HepG2 (cell line): Measurements from ENCODE around the gene CASP6. TPM values are rescaled to one million over a fixed set of nuclear protein-coding genes. Genes with fewer than 3 reads are reported as not detected.
A peak's percentile ranks its signal among the peaks of the same experiment; 100 is the strongest.

ENCODE experiments used
- FOXK1 ChIP-seq: sonication (generic); formaldehyde crosslinking; IDR thresholded peaks from 2 replicates; pipeline ENCODE4 v1.4.0; 2020; ENCODE audit warnings: low read depth, missing genetic modification reagents, borderline replicate concordance
- HNRNPH1 ChIP-seq: fragments of 200-400 bp; formaldehyde crosslinking; optimal IDR thresholded peaks from 2 replicates; pipeline ENCODE3; 2017; ENCODE audit warnings: mild to moderate bottlenecking, low read depth, low read length
- MAFG ChIP-seq: sonication (generic); formaldehyde crosslinking; IDR thresholded peaks from 2 replicates; pipeline ENCODE4 v1.5.1; 2020; ENCODE audit warnings: mild to moderate bottlenecking, missing genetic modification reagents
- PBX3 ChIP-seq: sonication (generic); formaldehyde crosslinking; IDR thresholded peaks from 2 replicates; pipeline ENCODE4 v1.8.1; 2023; ENCODE audit warnings: missing genetic modification reagents, inconsistent platforms, borderline replicate concordance
- RARA ChIP-seq: IDR thresholded peaks from 2 replicates; pipeline ENCODE4 v1.6.1; 2016; ENCODE audit warnings: missing genetic modification reagents, missing compliant biosample characterization
- REST ChIP-seq, 2 experiments: IDR thresholded peaks; 2 replicates each; pipeline ENCODE4 v1.6.1; 2011 to 2012; ENCODE audit warnings: low read length in 2 of 2, borderline replicate concordance in 1 of 2, low read depth in 1 of 2, mild to moderate bottlenecking in 1 of 2, moderate library complexity in 1 of 2
- TBX3 ChIP-seq: fragments of 450-650 bp; IDR thresholded peaks from 2 replicates; pipeline ENCODE4 v1.6.1; 2017; ENCODE audit warnings: antibody characterized with exemption, mild to moderate bottlenecking, inconsistent platforms, borderline replicate concordance
- XBP1 ChIP-seq: sonication (generic); formaldehyde crosslinking; IDR thresholded peaks from 2 replicates; pipeline ENCODE4 v1.5.0; 2020; ENCODE audit warnings: missing genetic modification reagents
- ZHX1 ChIP-seq: sonication (generic); formaldehyde crosslinking; IDR thresholded peaks from 2 replicates; pipeline ENCODE4 v1.8.1; 2022; ENCODE audit warnings: low read depth, mild to moderate bottlenecking, missing genetic modification reagents
- ZNF160 ChIP-seq: sonication (generic); formaldehyde crosslinking; IDR thresholded peaks from 2 replicates; pipeline ENCODE4 v1.8.0; 2022; ENCODE audit warnings: mild to moderate bottlenecking, inconsistent platforms, missing genetic modification reagents
- ZNF619 ChIP-seq: sonication (generic); formaldehyde crosslinking; IDR thresholded peaks from 2 replicates; pipeline ENCODE4 v1.4.0; 2020; ENCODE audit warnings: mild to moderate bottlenecking, missing genetic modification reagents
- ZNF720 ChIP-seq: sonication (generic); formaldehyde crosslinking; IDR thresholded peaks from 2 replicates; pipeline ENCODE4 v1.4.0; 2020; ENCODE audit warnings: missing genetic modification reagents
- polyA plus RNA-seq, 8 experiments: library from polyadenylated mRNA; depleted of rRNA in 3 of 8; stranded (reverse) in 7 of 8; unstranded in 1 of 8; fragments of >200 nt; fragmentation: Illumina TruSeq in 4 of 8; extraction: Trizol in 4 of 8; gene quantifications; 2 replicates each; pipeline versions ENCODE4 v1.2.1 to v1.2.3, GENCODE V29; 2011 to 2016; ENCODE audit warnings: low read depth in 4 of 8, missing spikeins in 1 of 8, mixed read lengths in 1 of 8; ENCODE audit not compliant: insufficient read depth in 1 of 8
- total RNA-seq, 5 experiments: library from RNA; depleted of rRNA; stranded (reverse); fragments of >200 nt; fragmentation: Illumina TruSeq; extraction: Trizol; gene quantifications; 2 replicates each; pipeline ENCODE4 v1.2.3, GENCODE V29; 2016; ENCODE audit warnings: low read depth in 1 of 5
- TF ChIP-seq, protein P1 (sequence below): IDR thresholded peaks from 2 replicates; pipeline ENCODE4 v1.4.0; 2020; ENCODE audit warnings: mild to moderate bottlenecking, missing genetic modification reagents
- TF ChIP-seq, protein P2 (sequence below): IDR thresholded peaks from 2 replicates; pipeline ENCODE4 v1.6.1; 2018; ENCODE audit warnings: missing genetic modification reagents, mild to moderate bottlenecking, missing compliant biosample characterization

The CASP6 gene
- total and polyA plus RNA-seq, 2 of the 13 experiments (the other 11 are each of a cell fraction or from before 2014, with no cell fraction given): 19.7 to 34.6 TPM

GRCh38 chr4:109729718-109730618 is 26.7 kb upstream of the CASP6 start, which contains the start of gene PLA2G12A (continued):
- TF ChIP-seq REST (IDR thresholded peaks at IDR 0.05; ENCODE audit: borderline replicate concordance in 1 of 2, low read depth in 1 of 2, low read length in 2 of 2): no peak
- peak; percentile 83 for TF ChIP-seq ZNF619 (CRISPR knock-in tag)
- 0 out of 2 replicates have a peak, but pooled peaks have one; percentile 14 for TF ChIP-seq RARA (CRISPR knock-in tag)
- TF ChIP-seq XBP1: no peak
- TF ChIP-seq HNRNPH1: no peak
- TF ChIP-seq, protein P1, sequence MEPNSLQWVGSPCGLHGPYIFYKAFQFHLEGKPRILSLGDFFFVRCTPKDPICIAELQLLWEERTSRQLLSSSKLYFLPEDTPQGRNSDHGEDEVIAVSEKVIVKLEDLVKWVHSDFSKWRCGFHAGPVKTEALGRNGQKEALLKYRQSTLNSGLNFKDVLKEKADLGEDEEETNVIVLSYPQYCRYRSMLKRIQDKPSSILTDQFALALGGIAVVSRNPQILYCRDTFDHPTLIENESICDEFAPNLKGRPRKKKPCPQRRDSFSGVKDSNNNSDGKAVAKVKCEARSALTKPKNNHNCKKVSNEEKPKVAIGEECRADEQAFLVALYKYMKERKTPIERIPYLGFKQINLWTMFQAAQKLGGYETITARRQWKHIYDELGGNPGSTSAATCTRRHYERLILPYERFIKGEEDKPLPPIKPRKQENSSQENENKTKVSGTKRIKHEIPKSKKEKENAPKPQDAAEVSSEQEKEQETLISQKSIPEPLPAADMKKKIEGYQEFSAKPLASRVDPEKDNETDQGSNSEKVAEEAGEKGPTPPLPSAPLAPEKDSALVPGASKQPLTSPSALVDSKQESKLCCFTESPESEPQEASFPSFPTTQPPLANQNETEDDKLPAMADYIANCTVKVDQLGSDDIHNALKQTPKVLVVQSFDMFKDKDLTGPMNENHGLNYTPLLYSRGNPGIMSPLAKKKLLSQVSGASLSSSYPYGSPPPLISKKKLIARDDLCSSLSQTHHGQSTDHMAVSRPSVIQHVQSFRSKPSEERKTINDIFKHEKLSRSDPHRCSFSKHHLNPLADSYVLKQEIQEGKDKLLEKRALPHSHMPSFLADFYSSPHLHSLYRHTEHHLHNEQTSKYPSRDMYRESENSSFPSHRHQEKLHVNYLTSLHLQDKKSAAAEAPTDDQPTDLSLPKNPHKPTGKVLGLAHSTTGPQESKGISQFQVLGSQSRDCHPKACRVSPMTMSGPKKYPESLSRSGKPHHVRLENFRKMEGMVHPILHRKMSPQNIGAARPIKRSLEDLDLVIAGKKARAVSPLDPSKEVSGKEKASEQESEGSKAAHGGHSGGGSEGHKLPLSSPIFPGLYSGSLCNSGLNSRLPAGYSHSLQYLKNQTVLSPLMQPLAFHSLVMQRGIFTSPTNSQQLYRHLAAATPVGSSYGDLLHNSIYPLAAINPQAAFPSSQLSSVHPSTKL (CRISPR knock-in tag): peak; percentile 43; the same call in 1 of the 2 replicates
- TF ChIP-seq, protein P2, sequence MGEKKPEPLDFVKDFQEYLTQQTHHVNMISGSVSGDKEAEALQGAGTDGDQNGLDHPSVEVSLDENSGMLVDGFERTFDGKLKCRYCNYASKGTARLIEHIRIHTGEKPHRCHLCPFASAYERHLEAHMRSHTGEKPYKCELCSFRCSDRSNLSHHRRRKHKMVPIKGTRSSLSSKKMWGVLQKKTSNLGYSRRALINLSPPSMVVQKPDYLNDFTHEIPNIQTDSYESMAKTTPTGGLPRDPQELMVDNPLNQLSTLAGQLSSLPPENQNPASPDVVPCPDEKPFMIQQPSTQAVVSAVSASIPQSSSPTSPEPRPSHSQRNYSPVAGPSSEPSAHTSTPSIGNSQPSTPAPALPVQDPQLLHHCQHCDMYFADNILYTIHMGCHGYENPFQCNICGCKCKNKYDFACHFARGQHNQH (CRISPR knock-in tag): no peak
- no peak for TF ChIP-seq TBX3
- 0 out of 2 replicates have a peak, but pooled peaks have one; percentile 62 for TF ChIP-seq ZHX1 (CRISPR knock-in tag)
- no peak for TF ChIP-seq ZNF160 (CRISPR knock-in tag)
- no peak for TF ChIP-seq PBX3 (CRISPR knock-in tag)
- no peak for TF ChIP-seq MAFG (CRISPR knock-in tag)
- TF ChIP-seq FOXK1 (CRISPR knock-in tag): no peak; the same call in 1 of the 2 replicates
- TF ChIP-seq ZNF720 (CRISPR knock-in tag): no peak
